Panc1 (cell line): ENCODE results near the gene ARSI.

Source experiments
- POLR2AphosphoS5 ChIP-seq: IDR thresholded peaks from 2 replicates; pipeline ENCODE4 v1.6.1; 2012; ENCODE audit warnings: mild to moderate bottlenecking, low read depth, low read length, moderate library complexity
- REST ChIP-seq, 2 experiments: IDR thresholded peaks; 2 replicates each; pipeline ENCODE4 v1.6.1; 2011 to 2012; ENCODE audit warnings: low read depth in 2 of 2, control low read depth in 1 of 2, low read length in 1 of 2, mild to moderate bottlenecking in 1 of 2, moderate library complexity in 1 of 2; ENCODE audit not compliant: insufficient read depth in 1 of 2
- TF ChIP-seq, protein P1 (sequence below): fragments of 450-650 bp; IDR thresholded peaks from 2 replicates; pipeline ENCODE4 v1.5.1; 2017; ENCODE audit warnings: mild to moderate bottlenecking

DNA sequence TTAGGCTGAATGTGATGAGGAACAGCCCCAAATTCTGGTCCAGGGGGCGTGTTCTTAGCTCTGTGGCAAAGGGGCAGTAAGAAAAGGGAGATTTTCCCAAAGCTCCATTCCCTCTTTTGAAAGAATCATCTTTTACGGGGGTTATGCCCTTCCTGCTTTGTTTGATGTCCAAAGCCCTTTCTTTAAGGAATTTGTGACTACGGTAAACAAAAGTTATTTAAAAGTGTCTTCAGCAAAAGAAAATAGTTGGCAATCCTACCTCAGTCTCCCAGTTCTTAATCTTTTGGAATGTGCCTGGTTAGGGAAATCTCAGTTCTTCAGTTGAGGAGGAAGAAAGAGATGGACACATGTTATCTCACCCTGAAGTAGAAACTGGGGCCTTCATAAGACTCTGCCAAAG is 24.4 kb upstream of the ARSI start:
- TF ChIP-seq, protein P1, sequence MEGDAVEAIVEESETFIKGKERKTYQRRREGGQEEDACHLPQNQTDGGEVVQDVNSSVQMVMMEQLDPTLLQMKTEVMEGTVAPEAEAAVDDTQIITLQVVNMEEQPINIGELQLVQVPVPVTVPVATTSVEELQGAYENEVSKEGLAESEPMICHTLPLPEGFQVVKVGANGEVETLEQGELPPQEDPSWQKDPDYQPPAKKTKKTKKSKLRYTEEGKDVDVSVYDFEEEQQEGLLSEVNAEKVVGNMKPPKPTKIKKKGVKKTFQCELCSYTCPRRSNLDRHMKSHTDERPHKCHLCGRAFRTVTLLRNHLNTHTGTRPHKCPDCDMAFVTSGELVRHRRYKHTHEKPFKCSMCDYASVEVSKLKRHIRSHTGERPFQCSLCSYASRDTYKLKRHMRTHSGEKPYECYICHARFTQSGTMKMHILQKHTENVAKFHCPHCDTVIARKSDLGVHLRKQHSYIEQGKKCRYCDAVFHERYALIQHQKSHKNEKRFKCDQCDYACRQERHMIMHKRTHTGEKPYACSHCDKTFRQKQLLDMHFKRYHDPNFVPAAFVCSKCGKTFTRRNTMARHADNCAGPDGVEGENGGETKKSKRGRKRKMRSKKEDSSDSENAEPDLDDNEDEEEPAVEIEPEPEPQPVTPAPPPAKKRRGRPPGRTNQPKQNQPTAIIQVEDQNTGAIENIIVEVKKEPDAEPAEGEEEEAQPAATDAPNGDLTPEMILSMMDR: no peak
- TF ChIP-seq POLR2AphosphoS5 (no peak), REST (IDR thresholded peaks at IDR 0.05; ENCODE audit: insufficient read depth in 1 of 2, low read depth in 2 of 2, low read length in 1 of 2) (no peak)
